ENCODE data around the gene MAP3K21.
A peak's percentile ranks its signal among the peaks of the same experiment; 100 is the strongest.

Gene MAP3K21

DNA sequence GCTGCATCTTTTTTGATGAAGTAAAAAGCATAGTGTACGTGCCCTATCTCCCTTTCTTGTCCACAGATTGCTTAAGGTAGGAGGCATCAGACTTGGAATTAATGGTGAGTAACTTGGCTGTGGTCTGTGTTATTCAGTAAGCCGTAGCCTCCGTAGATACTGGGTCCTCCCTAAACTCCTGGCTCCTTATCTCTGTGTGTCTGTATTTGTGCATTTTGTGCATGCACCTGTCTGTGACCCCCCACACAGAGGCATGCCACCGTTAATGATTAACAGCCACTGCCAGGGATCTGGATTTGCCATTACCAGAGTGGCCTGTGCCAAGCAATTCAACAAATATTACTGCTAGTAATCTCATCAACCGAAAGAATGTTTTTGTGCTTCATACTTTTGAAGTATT is 31.9 kb downstream of the MAP3K21 start:
- no peak for DNase-seq (ENCODE audit: low spot score)

DNA sequence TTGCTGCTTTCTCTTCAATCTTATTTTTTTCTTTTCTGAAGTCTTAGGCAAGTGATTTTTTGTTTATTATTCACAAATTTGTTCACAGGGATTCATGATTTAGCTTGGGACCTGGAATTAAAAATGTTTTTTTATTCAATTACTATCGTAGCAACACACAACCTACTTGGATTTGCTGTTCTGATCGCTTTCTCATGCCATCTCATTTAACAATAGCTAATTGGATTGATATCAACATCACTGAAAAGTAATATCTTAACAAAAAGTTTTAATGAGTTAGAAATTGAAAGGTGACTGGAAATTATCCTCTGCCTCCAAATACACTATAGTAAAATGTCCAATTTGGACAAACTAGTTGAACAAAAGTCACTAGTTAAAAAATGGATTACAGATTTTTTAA is 32.4 kb downstream of the MAP3K21 start:
- no peak for DNase-seq (ENCODE audit: low spot score)

DNA sequence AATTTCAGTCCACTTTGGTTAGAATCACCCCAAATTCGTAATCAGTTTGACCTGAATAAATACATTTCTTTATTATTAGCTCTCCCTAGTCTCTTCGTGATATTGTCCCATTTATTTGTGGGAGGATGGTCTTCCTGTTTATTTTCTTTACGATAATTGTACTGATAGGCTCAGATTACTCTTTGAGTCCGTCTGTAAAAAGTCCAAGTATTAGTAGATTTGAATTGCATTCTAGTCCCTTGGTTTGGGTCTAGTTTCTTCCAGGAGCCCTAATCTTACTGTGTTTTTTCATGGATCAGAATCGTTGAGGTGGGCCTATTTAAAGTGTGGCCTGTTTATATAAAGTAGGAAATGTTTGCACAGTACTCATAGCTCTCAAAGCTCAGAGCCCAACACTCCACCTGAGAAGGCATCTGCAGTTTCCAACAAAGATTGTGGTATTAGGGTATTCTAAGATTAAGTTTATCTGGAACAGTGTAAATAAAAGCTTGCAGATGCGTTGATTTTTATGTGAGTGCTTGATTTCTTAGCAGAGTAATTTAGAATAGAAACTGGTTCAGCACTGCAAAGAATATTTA is 33.1 kb downstream of the MAP3K21 start:
- no peak for DNase-seq (ENCODE audit: low spot score)

DNA sequence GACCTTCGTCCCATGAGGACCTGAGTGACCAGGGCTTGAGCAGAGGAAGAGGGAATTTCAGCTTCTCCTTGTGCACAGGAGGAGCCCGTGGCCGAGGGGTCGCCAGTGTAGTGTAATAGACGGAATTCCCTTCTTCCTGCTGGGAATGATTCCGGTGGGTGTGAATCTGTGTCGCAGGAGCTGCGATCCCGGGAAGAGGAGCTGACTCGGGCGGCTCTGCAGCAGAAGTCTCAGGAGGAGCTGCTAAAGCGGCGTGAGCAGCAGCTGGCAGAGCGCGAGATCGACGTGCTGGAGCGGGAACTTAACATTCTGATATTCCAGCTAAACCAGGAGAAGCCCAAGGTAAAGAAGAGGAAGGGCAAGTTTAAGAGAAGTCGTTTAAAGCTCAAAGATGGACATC is 34.4 kb downstream of the MAP3K21 start:
- DNase-seq (ENCODE audit: low spot score) = no peak

DNA sequence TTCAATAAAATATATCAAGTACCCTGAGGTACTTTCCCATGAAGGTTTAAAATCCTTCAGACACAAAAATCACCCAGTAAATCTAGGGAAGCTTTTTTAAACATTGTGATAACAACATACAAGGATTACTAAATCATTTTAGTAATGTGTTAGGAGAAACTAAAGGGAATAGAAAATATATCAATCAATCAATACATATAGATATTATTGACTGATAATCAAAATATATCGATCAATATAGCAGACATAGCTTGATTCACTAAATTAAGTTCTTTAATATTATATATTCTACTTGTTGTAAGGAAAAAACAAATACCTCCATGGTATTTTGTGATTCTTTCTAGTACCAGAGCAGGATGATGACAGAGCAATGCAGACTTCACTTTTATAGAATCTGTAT is 35.2 kb downstream of the MAP3K21 start:
- DNase-seq (ENCODE audit: low spot score) = no peak

DNA sequence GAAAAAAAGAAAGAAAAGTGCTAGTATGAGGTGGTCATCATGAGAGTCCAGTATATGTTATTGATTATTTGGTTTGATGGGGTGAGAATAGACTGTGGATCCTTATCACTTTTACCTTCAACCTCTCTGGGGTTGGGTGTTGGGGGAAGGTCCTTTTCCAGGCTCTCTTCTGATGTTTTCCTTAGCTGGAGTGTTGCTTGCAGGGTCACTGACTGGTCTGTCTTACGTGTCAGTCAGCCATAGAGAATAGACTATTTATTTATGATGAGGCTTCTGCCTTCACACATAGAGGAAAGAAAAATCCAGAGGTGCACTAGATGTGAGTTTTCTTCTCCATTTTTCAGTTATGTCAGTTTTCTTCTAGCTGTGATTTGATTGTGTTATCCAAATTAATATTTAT is 36.5 kb downstream of the MAP3K21 start:
- DNase-seq (ENCODE audit: low spot score) = no peak

DNA sequence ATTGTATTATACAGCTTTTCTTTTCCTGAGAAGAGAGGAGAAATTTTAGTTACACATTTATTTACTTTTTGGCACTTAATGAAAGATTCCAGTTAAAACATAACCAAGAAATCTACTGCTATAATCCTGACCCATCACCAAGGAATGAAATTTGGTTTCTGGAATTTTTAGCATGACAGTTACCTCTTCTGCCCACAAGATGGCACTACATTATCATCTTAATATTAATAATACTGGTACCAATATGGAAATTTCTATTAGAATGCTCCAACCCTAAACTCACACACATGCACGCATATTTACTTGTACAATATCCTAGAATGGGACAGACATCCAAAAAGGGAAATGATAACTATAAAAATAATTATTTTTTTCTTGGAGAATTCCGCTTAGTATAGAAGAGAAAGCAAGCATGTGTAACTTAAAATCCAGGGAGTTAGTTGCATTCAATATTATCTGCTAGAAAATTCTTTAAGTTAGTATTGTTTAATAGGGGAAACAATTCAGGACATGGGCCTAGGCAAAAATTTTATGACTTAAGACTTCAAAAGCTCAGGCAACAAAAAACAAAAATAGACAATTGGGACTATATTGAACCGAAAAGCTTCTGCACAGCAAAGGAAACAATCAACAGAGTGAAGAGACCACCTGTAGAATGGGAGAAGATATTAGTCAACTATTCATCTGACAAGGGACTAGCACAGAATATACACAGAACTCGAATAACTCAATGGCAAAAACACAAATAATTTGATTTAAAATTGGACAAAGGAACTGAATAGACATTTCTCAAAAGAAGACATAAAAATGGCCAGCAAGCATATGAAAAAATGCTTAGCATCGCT is 37.4 kb downstream of the MAP3K21 start:
- DNase-seq (ENCODE audit: low spot score) = no peak

DNA sequence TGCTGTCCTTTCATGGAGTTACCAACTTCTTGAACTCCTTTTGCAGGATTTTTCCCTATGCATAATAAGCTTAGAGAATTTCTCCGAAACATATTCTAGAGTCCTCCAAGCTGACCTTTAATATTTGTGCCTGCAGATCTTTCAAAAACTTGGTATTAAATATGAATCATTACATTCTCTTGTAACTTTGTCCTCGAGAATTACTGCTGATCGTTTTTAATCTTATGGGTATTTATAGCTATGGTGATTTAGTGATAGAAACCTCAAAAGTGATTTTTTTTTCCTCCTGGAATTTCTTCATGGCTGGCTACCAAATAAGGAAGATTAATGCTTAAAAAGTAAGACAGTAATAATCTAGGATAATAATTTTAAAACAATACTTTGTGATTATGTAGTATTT is 39.1 kb downstream of the MAP3K21 start:
- no peak for DNase-seq (ENCODE audit: low spot score)

DNA sequence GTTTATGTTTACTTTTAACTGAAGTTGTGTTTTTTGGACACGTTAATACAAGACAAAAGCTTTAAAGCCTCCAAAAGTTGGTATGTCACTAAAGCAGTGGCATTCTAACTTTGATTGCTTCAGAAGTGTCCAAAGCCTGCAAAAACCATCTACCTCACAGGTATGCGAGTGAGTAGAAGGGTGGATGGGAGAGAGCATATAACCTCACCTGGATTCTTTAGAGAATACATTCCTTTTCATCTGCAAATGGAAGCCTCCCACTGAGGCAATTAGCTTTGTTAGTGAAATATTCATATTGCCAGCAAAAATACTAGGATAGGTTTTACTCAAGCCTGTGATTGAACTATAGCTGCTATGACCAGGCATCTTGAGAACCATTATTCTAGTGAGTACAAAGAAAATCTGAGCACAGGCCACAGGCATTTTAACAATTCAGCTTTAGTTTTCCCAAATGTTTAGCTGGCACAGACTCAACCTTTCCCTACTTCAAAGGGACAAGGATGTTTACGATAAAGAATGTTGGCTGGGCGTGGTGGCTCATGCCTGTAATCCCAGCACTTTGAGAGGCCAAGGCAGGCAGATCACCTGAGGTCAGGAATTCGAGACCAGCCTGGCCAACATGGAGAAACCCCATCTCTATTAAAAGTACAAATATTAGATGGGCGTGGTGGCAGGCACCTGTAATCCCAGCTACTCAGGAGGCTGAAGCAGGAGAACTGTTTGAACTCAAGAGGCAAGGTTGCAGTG is 39.7 kb downstream of the MAP3K21 start:
- peak; percentile 35 for DNase-seq (ENCODE audit: low spot score)

DNA sequence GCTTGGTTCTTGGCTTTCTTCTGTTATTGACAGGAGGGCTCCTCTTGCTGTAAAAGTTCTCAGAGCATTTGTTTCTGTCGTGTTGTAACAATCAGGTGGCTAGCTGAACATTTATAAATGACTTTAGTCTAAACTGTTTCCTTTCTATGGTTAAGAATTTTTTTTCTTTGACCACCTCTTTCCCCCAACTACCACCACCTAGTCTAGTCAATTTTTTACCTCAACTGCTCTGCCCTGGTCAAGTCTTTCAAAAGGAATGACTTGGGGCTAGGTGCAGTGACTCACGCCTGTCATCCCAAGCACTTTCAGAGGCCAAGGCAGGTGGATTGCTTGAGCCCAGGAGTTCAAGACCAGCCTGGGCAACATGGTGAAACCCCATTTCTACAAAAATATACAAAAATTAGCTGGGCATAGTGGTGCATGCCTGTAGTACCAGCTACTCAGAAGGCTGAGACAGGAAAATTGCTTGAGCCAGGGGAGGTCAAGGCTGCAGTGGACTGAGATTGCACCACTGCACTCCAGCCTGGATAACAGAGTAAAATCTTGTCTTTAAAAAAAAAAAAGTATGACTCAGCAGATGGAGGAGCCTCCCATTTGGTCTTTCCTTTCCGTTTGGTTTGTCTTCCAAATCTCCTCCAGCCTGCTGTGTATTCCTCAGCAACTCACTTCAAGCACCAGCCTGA is 40.7 kb downstream of the MAP3K21 start:
- no peak for DNase-seq (ENCODE audit: low spot score)

DNA sequence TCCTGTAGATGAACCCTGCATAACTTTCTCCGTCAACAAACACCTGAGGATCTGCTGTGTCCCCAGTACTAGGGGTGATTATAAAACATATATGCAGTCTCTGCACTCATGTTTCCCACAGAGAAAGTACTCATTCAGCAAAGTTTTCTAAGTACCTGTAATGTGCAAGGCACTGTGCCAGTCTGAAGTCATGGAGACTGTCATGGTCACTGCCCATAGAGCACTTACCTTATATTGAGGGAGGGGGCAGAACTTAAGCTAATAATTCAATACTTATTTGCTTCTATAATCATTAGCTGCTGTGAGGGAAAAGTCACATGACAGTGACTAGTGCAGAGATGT is 41.2 kb downstream of the MAP3K21 start:
- DNase-seq (ENCODE audit: low spot score) = no peak

DNA sequence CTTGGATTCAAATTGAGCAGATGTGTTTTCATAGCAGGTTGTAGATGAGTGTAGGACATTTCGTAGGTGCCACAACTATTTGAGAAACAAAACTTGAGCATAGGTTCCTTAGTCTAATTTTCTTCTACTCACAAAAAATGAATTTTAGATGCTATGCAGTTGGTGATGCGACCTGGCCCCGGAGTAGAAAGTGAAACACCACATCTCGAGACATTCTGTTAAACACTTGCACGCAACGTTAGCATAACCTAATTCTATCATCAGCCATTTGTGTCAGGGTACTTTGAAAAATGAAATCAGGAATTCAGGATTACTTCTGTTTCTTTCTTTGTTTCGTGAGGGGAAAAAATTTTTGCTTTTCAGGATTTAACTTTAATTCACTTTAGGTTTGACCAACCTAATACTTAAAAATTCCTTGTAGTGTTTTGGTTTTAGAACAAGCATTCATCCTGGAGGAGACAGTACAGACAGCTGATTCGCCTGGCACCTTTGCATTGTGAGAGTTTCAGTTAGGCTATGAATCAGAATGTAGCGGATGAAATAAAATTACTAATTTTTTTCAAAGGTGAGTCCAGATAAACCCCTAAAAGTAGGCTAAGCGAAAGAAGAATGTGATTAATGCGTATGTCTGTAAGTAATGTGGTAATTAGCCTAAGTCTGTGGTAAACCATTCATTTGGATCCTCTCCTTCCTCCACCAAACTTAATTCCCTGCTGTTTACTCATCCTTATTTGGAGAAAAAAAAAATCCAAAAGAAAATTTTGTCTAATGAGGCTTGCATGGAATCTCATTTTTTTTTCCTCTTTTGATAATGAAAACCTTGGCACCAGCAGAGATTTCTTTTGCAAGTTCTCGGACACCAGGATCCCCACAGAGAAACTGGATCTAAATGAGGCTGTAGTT is 44.9 kb downstream of the MAP3K21 start:
- no peak for DNase-seq (ENCODE audit: low spot score)

DNA sequence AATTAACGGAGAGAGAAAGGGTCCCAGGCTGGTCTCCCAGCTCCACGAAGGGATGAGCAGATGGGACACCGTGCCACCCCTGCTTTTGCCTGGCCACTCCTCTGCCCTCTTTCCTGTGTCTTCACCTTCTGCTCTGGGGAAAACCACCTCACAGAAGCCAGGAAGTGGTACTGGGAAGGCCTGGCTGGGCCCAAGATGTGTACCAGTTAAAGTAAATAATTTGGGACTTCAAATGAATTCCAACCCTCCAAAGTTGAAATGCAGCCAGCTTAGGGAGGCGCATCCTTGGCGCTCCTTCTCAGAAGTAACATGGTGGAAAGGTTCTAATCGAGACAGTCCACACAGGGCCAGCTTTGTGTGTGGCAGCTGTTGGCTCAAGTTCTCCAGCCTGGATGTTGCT is 45.7 kb downstream of the MAP3K21 start:
- DNase-seq (ENCODE audit: low spot score) = no peak

DNA sequence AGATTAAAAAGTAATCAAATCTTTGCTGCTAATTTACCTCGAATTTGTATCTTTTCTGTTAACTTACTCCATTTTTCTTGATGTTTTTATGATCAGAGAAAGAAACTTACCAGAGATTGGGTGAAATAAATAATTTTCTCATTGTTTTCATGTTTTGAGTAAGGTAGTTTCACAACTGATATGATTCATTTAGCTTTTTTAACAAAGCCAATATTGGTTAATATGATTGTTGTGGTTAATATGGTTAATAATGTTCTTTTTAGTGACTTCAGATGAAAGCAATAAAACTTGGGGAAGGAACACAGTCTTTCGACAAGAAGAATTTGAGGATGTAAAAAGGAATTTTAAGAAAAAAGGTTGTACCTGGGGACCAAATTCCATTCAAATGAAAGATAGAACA is 48.1 kb downstream of the MAP3K21 start:
- no peak for DNase-seq (ENCODE audit: low spot score)

DNA sequence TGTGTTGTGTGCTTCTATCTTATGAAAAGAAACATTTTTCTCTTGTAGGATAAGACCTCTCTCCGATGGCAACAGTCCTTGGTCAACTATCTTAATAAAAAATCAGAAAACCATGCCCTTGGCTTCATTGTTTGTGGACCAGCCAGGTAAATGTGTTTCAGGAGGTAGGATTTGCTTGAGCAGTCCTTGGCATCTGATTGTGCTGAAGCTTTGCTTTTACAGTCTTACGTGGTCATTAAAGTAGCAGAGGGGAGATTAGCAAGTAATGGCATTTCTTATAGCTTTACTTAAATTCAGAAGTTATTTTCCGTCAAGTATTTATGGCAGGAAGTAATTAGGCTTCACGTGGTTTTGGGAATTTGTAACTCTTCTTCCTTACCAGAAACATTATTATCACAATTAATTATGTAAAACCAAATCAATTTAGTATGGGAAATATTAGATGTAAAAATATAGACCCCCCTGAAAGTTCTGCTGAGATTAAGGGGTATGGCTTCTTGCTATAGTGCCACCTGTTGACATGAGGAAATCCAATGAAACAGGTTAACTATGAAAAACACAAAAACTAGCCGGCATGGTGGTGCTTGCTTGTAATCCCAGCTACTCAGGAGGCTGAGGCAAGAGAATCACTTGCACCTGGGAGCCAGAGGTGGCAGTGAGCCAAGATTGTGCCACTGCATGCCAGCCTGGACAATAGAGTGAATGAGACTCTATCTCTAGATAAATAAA is 49.0 kb downstream of the MAP3K21 start:
- DNase-seq (ENCODE audit: low spot score) = no peak

DNA sequence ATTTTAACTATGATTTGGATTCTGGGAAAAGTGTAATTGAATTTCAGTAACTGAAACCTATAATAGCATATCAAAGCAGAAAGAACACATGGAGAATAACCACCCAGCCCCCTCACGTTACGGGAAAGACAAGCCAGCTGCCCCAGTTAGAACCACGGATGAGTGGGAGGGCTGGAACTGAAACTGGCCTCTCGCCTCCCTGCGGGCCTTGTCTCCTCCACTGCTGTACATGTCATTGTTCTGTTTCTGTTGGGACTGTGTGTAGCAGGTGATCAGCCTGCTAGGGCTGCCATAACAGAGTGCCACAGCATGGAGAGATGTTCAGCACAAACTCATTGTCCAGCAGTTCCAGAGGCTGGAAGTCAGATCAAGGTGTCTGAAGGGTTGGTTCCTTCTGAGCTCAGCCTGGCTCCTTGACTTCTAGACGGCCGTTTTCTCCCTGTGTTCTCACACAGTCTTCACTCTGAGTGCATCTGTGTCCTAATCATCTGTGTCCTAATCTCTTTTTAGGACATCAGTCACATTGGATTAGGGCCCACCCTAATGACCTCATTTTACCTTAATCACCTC is 52.4 kb downstream of the MAP3K21 start:
- DNase-seq (ENCODE audit: low spot score) = no peak

DNA sequence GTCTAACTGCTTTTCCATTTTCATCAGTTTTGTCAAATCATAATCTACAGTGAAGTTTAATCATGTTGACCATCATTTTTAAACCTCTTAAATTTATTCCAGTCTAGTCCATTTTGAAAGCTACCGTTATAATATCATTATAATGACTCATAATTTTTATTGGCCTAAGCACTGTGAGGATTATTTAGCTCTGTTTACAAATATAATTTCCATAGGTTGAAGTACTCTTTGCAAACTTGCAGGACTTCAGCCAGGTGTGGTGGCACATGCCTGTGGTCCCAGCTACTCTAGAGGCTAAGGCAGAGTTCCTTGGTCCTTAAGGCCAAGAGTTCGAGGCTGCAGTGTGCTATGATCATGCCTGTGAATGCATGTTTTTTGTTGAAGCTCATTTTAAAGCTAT is 54.3 kb downstream of the MAP3K21 start:
- no peak for DNase-seq (ENCODE audit: low spot score)

DNA sequence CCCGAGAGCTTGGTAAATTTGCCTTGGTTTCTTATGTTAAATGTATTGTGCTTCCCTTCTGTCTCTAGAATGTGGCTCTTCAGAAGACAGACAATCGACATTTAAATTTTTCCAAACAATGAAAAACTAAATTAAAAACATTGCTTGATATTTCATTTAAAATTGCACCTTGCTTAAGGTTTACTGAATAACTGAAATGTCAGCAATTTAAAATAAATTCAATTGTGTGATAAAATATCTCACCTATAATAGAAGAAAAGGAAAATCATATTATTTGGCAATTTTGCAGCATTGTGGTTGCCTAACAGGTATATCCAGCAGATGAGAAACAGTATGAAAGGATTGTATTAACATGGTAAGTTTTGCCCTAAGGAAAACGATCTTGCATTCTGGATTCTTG is 56.5 kb downstream of the MAP3K21 start:
- DNase-seq (ENCODE audit: low spot score) = no peak

DNA sequence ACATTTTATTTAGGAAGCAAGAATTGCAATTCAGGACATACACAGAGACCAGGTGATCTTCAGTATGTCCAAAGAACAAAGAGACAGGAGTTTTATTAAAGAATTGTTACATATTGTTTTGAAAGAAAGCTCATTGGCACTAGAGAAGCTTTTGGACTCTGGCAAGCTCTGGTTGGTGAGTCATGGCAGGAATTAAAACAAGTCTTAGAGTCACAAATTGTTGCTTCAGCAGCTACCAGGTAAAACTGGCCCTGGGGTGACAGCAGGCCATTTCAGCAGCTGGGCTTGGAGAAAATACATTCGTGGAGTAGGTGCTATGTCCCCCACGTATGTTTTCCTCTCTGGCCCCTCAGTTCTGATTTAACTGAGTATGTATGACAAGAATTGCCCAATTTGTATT is 58.8 kb downstream of the MAP3K21 start:
- DNase-seq (ENCODE audit: low spot score) = no peak

DNA sequence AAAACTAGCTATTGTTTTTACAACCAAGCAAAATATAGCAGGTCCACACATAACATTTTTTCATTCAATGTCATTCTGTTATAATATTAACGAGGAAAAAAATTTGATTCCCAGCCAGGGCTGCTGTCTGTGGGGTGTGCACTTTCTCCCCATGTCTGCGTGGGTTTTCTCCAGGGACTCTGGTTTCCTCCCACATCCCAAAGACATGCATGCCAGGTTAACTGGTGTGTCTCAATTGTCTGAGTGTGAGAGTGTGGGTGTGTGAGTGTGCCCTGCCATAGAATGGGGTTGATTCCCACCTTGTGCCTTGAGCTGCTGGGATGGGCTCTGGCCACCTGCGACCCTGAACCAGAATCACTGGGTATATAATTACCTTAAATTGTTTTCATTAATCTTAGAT is 60.1 kb downstream of the MAP3K21 start:
- no peak for DNase-seq (ENCODE audit: low spot score)

DNA sequence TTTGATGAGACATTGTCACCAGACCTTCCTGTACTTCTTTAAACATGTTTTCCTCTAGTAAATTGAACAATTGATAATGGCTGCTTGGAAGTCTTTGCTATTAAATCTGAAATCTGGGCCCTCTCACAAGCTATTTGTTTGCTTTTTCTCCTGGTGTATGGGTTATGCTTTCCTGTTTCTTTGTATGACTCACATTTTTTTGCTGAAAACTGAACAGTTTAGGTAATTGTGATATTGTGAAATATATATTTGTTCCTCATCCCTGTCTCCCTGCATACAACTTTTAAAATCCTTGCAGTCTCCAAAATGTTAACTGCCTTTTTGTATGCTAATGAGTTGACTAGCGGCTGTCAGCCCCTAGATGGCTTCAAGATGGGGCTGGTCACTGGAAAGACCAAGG is 61.6 kb downstream of the MAP3K21 start:
- DNase-seq (ENCODE audit: low spot score) = no peak
